GM19025 (cell line): Measurements from ENCODE around the gene POLD1.
"Not testable (repeated sequence)": the region's sequence is repeated elsewhere in the genome, so short reads cannot be mapped to it uniquely, and the experiment has no call there.

ENCODE experiments used
- ATAC-seq: cut with Tn5 transposase; IDR thresholded peaks from one replicate; pipeline ENCODE4 v1.9.1; 2021; ENCODE audit warnings: mild to moderate bottlenecking, low read depth, moderate library complexity; ENCODE audit not compliant: unreplicated experiment

The POLD1 gene

DNA sequence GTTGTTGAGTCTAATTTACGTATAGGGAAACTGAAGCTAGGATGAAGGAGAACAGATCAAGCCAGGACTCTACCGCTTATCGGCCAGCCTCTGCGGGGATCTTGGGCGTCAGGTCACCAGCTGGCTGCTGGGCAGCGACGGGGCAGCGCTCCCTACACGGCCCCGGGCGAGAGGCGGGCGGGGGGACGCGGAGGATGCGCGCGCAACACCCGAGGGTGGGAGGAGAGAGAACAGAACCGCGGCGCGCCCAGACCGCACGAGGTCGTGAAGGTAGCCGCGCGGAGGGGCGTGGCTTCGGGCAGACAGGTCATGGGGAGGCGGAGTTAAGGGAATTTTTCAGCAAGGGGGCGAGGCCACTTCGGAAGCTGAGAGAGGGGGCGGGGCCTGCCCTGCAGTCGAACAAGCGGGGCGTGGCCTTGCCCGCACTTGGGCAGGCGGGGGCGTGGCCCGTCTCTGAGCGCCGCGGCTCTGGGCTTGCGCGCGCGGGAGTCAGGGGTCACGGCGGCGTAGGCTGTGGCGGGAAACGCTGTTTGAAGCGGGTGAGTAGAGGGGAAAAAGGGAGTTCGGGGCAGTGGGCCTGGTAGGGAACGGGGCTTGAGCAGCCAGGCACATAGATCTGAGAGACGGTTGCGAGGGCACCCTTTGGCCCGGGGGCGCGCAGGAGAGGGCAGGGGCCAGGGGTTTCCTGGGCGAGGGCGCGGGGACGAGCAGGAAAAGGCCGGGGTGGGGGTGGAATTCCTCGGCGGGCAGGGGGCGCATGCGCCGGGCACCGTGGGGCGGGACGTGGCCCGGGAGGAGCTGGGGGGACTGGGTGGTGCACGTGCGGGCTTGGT lies at the start of gene POLD1:
TSS of gene POLD1 (plus strand) at position 496 of the 833 bp plus-strand sequence. CDS start 14,505 bp downstream, outside the sequence.
- ATAC-seq = peak; percentile 90

DNA sequence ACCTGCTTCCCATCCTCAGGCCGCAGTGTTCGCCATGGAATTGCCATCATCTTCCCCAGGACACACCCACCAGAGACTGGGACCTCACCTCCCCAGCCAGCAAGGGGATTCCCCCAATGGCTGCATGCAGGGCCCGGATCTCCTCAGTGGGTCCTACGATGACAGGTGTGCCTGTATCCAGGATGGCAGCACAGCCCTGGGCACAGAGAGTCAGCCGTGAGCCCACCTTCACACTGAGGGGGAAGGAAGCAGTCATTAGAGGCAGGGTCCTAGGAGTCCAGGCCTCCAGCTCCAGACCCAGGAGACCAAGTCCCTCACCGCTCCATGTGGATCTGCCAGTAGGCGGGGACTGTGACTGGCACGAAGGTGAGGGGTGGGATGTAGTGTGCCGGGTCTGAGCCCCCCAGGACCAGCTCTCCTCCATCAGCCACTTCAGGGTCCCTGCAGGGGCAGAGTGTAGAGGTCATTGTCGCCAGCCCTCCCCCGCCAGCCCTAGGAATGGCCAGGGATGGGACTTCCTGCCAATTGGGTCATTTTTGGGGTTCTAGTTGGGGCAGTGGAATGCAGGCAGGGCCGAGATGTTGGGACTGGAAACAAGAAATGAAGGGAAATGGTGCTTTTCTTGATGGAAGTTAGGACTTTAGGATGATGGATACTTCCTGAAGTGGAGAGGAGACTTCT lies 49.3 kb upstream of the POLD1 start:
- no peak for ATAC-seq

DNA sequence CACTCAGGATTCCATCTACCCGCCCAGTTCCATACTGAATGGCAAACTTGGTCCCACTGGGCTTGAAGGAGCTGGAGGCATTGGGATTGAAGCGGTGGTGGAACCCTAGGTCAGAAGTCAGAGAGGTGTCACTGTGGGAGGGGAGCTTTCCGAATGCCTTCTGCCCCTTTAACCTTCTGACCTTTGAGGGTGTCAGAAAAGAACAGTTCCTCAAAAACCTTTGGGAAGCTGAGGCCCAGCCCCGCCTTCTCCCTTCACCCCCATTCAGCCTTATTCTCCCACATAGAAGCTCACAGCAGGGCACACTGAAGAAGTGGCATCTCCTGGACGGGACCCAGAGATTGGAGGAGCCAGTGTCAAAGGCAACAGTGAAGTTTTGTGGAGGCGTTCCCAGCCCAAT lies 47.1 kb upstream of the POLD1 start:
- not testable (repeated sequence) for ATAC-seq

- no peak for ATAC-seq
These were observed 43.8 kb upstream of the POLD1 start for GRCh38 chr19:50340331-50340730.

DNA sequence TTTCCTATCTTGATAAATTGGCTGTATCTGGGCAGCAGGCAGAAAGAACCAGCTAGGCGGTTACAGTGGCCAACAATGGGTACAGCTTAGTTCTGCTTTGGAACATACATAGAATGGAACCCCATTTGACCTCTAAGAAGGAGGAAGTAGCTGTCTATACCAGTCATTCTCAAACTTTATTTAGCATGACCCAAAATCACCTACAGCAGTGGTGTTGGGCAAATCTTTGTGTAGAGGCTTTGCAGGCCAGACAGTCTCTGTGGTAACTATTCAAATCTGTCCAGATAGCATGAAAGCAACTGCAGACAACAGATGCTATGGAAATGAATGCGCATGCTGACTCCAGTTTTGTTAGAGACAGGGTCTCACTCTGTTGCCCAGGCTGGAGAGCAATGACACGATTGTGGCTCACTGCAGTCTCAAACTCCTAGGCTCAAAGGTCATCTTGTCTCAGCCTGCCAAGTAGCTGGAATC lies 43.0 kb upstream of the POLD1 start:
- ATAC-seq = no peak

- ATAC-seq = no peak
These were observed 39.4 kb upstream of the POLD1 start for GRCh38 chr19:50344661-50345318.

- ATAC-seq = not testable (repeated sequence)
These were observed 37.0 kb upstream of the POLD1 start for GRCh38 chr19:50347089-50347581.

GRCh38 chr19:50349277-50350057 lies 34.7 kb upstream of the POLD1 start:
- ATAC-seq = no peak

DNA sequence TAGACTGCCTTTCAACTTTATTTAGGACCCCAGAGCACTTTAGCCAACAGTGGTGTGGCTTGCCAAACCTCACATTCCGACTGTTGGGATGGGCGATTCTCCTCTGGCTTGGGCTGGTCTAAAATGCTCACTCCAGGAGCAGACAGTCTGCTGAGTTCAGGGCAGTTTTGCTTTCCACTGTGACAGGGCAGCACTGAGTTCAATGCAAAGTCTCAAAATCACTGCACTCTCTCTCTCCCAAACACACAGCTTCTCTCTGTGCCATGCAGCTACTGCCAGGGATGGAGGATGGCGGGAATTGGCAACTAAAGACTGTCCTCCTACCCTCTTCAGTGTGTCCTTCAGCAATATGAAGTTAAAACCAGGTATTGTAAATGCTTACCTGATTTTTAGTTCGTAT lies 31.9 kb upstream of the POLD1 start:
- ATAC-seq = no peak

- not testable (repeated sequence) for ATAC-seq
These were observed 30.7 kb upstream of the POLD1 start for GRCh38 chr19:50353487-50353880.

- ATAC-seq = no peak
These were observed 27.4 kb upstream of the POLD1 start for GRCh38 chr19:50356691-50357177.

DNA sequence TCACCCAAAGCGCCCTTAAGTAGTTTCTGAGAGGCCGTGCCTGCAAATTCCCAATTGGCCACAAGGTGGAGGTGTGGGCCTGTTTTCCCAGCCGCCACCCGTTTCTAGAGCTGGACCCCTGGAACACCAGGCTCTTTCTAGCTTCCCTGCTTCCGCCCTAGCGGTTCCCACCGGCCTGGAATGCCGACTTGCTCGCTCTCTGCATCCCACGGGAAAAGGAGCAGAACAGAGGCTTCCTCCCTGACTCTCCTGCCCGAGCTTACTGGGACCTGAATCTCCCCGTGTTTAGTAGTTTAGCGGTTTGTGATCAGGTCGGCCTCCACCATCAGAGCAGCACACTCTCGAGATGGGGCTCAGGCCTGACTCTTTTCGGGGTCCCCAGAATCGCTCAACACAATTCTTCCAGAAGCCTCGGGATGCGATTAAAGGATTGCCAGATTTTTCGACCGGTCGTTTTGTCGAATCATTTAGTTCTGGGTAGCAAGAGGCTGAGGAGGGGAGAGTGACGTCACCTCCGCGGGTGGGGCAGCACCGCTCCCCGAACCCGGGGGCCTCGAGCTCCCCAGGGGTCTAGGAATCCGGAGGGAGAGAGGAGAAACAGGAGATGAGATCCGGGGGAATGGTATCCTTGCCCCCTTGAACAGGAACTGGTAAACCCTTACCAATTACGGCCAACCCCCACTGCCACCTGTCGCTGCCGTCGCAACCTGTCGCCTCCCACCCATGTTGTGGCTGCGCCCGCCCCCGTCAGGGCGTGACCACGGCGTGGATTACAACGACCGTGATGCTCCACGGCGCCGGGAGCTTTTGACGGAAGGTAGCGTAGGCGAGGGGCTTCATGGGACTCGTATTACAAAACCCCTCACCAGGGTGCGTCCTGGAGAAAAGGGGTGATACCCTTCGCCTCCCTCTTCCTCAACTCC lies 26.7 kb upstream of the POLD1 start:
- ATAC-seq = peak; percentile 49

DNA sequence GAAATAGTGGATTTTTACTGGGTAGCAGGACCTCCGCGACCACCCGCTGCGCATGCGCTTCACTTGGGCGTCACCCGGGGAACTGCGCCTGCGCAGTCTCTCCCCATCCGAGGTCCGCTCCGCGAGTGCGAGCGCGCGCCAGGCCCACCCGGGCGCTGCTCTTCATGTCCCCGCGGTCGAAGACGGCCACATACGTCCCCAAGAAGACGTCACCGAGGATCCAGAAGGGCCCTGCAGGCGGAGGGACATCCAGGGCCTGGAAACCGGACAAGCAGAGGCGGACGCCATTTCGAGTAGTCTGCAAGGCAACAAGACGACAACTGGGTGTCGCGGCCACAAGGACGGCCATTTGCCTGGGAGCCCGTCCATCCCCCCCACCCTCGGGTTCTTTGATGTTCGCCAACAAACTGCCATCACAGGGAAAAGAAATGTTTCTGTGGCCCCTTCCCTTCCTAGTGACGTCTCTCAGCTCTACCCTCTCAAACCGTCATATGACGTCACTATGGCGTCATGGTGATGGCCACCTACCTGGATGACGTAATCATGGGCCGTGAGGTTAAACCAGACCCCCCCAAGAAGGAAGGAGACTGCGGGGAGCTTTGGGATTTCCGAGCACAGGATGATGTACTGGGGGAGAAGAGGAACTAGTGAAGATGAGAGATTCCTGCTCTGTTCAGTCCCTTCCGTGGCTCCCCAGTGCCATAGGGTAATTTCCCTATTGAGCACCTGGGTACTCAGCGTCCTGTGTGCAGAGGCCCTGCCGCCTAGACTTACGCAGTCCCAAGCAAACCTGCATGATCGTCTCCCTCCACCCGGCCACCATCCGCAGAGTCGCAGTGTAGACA lies 25.4 kb upstream of the POLD1 start:
- no peak for ATAC-seq

GRCh38 chr19:50359328-50359818 lies 24.8 kb upstream of the POLD1 start:
- ATAC-seq = no peak

- ATAC-seq = no peak
These were observed 22.7 kb upstream of the POLD1 start for GRCh38 chr19:50361290-50362029.

DNA sequence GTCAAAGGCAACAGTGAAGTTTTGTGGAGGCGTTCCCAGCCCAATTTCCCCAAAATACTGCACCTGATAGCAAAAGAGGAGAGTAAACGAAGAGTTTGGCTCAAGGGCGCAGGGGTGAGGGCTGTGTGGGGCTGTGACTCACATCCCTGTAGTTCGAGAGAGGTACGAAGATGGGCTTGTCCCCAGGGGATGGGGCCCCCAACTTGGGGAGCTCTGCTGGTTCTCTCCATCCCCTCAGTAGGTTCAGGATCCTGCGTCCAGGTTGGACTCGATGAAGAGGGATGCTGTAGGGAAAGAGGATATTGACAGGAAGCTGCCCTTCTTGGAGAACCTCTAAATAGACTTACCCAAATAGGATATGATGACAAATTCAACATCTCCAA lies 22.1 kb upstream of the POLD1 start:
- no peak for ATAC-seq

GRCh38 chr19:50362656-50363424 lies 21.3 kb upstream of the POLD1 start:
- no peak for ATAC-seq
